HG03103 (cell line): ENCODE data around the gene SCAMP4.

Experiments
- ATAC-seq: cut with Tn5 transposase; IDR thresholded peaks from one replicate; pipeline ENCODE4 v1.9.1; 2021; ENCODE audit warnings: low read depth; ENCODE audit not compliant: unreplicated experiment

SCAMP4 gene

GRCh38 chr19:1911995-1912394 is 6.8 kb downstream of the SCAMP4 start:
- no peak for ATAC-seq

- no peak for ATAC-seq
Measured at GRCh38 chr19:1912760-1913505, 7.7 kb downstream of the SCAMP4 start.

DNA sequence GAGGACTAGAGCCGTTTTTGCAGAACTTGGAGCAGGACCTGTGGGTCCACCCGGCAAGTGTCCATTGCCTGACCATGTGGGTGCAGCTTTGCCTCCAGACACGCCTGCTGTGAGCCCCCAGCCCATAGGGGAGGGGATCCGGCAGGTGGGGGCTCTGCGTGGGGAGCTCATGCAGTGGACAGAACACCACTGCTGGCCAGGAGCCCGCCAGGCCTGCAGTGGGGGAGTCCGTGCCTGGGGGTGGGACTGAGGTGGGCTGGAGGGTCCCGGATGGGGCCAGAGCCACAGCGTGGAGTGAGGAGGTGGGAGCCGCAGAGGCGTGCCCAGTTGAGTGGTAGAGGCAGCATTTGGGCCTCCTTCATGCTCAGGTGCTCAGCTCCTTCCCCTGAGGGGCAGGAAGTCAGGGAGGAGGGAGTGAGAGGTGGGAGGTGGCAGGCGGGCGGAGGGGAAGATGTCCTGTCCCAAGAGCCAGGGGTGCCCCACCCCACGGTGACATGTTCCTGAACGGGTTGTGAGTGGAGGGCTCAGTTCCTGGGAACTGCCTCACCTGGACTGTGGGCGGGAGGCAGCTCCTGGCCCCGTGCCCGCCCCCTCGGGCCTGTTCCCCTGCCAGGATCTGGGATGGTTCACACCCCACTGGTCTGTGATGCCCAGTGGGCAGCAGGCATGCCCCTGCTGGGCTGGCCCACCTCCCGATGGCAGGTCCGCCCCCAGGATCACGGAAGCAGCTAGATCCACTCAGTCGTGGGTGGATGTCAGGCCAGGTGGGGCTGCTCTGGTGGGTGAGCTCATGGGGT is 8.8 kb downstream of the SCAMP4 start:
- no peak for ATAC-seq

DNA sequence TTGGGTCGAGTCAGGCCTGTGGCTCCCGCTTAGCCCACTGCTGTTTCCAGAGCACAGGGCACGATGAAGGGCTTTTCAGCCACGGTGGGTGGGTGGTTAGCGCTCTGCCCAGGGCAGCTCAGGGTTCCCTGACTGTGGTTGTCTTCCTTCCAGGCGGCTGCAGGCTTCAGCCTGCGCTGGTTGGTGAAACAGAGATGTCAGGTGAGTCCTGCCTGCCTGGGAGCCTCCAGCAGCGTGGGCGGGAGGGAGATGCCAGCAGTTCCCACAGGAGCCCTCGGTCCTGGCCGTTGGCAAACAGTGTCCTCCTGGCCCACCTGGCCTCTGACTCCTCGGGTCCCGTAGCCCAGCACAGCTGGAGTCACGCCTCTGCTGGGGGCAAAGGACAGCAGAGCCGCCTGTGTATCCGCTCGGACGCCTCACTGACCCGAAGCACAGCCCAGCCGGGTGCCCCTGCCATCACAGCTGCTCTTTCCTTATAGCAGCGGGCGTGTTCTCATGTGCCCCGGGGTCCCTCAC is 9.7 kb downstream of the SCAMP4 start:
- ATAC-seq = no peak

- no peak for ATAC-seq
Measured at GRCh38 chr19:1917146-1917545, 11.9 kb downstream of the SCAMP4 start.

DNA sequence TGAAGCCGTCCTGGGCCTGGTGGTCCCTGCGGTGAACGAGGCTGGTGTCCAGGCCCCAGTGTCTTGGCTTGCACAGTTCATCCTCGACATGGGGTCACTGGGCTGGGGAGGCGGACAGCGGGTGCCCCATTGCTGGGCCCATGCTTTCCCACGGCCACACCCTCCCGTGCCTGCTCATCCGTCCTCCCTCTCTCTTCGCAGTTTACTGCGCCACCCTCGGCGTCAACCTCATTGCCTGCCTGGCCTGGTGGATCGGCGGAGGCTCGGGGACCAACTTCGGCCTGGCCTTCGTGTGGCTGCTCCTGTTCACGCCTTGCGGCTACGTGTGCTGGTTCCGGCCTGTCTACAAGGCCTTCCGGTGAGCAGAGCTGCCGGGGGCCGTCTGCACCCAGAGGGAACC is 12.7 kb downstream of the SCAMP4 start:
- ATAC-seq = no peak

DNA sequence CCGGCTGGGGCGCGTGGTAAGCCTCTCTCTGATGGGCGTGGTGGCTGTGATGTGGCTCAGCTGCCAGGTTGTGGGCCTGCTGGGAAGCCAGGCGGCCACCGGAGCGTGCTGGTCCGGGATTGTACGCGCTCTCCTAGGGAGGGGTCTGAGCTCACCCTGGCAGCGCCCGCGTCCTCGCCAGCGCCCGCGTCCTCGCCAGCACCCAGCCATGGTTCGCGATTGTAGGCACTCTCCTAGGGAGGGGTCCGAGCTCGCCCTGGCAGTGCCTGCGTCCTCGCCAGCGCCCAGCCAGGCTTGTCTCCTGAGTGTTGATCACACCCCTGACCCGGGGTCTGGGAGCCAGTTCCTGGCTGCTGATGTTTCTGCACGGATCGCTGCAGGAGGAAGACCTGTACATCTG is 13.8 kb downstream of the SCAMP4 start:
- no peak for ATAC-seq

DNA sequence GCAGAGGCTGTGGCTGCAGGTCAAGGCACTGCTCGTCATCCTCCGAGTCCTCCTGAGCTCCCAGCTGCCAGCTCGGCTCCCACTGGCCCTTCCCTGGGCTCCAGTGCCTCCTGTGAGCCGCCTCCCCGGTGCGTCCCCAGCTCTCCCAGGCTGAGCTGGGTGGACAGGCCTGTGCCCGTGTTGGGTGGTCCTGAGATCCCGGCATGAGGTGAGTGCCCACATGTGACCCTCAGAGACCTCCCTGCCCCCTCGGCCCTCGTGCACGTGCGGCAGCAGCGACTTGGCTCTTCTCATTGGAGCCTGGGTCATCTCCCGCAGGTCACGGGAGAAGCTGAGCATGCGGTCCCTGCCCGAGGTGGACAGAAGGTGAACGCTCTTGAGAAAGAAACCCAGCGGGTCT is 15.4 kb downstream of the SCAMP4 start:
- no peak for ATAC-seq

DNA sequence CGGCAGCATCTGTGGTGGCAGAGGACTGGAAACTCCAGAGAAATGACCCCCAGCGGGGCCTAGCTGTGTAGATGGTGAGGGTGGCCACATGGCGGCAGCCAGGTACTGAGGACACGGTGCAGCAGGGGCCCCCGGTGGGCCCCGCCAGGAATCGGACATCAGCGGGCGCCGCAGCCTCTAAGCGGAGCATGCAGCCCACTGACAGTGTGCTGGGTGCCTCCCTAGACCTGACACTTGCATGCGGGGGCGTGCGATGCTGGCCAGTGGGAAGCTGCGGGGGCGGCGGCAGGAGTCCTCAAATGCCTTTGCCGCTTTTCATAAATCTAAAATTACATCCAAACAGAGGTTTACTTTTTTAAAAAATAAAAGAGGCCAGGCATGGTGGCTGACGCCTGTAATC is 16.1 kb downstream of the SCAMP4 start:
- no peak for ATAC-seq

DNA sequence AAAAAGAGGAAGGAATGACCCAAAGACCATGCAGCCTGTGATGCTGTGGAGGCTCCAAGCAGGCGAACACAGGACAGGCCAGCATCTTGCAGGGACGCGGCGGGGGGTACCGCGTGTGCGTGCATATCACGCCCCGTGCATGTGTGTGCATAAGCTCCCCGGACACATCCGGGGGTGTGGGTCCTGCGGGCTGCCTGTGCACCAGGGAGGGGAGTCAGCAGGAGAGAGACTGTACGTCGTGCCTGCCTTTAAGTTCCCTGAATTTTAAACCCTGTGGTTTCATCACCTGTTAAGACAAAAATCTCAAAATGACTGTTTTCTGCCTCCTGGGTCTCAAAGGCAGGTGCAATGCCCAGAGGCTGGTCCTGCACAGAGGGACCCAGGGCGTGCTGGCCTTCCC is 16.6 kb downstream of the SCAMP4 start:
- ATAC-seq = no peak

DNA sequence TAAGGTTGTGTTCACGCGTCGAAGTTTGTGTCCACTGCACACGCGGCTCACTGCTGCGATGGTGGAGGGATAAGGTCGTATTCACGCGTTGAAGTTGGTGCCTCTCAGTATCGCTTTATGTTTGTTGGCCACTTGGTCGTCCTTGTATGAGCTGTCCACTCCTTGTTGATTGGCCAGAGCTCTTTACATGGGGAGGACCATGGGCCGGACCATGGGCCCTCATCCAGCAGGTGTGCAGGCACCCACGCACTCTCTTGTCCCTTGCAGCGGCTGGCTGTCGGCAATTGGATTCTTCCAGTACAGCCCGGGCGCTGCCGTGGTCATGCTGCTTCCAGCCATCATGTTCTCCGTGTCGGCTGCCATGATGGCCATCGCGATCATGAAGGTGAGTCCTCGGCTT is 17.6 kb downstream of the SCAMP4 start:
- ATAC-seq = no peak

- no peak for ATAC-seq
Measured at GRCh38 chr19:1923319-1923718, 18.1 kb downstream of the SCAMP4 start.

- ATAC-seq = no peak
Measured at GRCh38 chr19:1924320-1924961, 19.2 kb downstream of the SCAMP4 start.

- no peak for ATAC-seq
Measured at GRCh38 chr19:1925544-1925943, 20.3 kb downstream of the SCAMP4 start.

DNA sequence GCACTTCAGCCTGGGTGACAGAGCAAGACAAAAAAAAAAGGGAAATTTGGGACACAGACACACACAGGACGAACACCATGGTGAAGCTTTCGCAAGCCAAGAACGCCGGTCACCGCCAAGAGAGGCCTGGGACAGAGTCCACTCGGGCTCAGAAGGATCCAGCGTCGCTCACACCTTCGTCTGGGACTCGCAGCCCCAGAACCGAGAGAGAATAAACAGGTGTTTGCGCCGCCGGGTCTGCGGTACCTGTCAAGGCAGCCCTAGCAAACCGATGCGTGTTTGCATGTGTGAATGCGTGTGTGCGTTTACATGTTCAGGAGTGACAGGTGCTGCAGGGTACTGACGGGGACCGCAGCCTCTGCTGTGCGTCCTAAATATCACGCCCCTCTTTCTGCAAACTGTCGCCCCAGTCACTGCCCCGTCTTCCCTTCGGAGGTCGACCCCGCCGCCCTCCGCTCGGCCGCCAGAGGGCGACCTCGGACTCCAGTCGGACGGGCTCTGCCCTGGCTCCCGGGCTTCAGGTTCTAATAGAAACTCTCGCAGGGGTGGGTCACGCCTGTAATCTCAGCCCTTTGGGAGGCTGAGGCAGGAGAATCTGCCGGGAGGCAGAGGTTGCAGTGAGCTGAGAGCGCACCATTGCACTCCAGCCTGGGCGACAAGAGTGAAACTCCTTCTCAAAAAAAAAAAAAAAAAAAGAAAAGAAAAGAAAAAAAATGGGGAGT is 24.0 kb downstream of the SCAMP4 start:
- no peak for ATAC-seq

- ATAC-seq = no peak
Measured at GRCh38 chr19:1931445-1931844, 26.2 kb downstream of the SCAMP4 start.

- ATAC-seq = no peak
Measured at GRCh38 chr19:1932395-1932794, 27.2 kb downstream of the SCAMP4 start.

DNA sequence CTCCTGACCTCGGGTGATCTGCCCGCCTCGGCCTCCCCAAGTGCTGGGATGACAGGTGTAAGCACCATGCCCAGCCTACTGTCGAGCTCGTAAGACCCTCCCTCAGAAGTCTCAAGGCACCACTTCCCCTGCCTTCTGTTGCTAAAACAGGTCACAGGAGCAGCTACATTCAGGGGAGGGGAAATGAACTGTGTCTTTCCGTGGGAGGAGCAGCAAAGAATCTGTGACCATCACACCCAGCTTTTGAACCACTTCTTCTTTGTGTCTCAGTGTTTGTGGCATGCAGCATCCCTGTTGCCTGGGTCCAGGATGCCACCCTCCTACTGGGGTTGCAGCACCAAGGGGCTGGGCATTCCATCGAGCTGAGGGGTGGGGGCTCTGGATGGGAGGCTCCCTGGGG is 28.0 kb downstream of the SCAMP4 start:
- ATAC-seq = no peak

GRCh38 chr19:1933942-1934341 is 28.7 kb downstream of the SCAMP4 start:
- ATAC-seq = no peak

- ATAC-seq = no peak
Measured at GRCh38 chr19:1935484-1936208, 30.4 kb downstream of the SCAMP4 start.
